Activated CD4-positive, alpha-beta T cell treated with anti-CD3 and anti-CD28 coated beads for 36 hours (primary cell): ENCODE data around the gene WDFY3. TPM values are rescaled to one million over a fixed set of nuclear protein-coding genes. Genes with fewer than 3 reads are reported as not detected.

Experiments used
- ATAC-seq: fragments of 200-7000 bp; cut with Tn5 transposase; one replicate; pipeline ENCODE4 v1.10.0; 2021; ENCODE audit warnings: mild to moderate bottlenecking, moderate library complexity
- CTCF ChIA-PET: fragments of 350-600 bp; sonication (Branson Sonifier 250); formaldehyde crosslinking; loops from one replicate; lab custom pipeline; 2021; ENCODE audit warnings: antibody characterized with exemption; lab: Charles Lee
- POLR2A ChIA-PET: fragments of 350-600 bp; sonication (Branson Sonifier 250); formaldehyde crosslinking; loops from one replicate; lab custom pipeline; 2021; ENCODE audit warnings: antibody characterized with exemption, inconsistent platforms; lab: Charles Lee
- DNase-seq: peaks from one replicate; pipeline ENCODE4 v3.0.0-alpha.2; 2020
- H3K27ac Mint-ChIP-seq: one replicate; pipeline ENCODE4 v1.8.0; 2021; ENCODE audit warnings: mixed read lengths
- H3K27me3 Mint-ChIP-seq: one replicate; pipeline ENCODE4 v1.8.0; 2021; ENCODE audit warnings: mixed read lengths
- H3K36me3 Mint-ChIP-seq: one replicate; pipeline ENCODE4 v1.8.0; 2021; ENCODE audit warnings: low read depth, mixed read lengths
- H3K4me1 Mint-ChIP-seq: one replicate; pipeline ENCODE4 v1.8.0; 2021; ENCODE audit warnings: mixed read lengths
- H3K4me3 Mint-ChIP-seq: one replicate; pipeline ENCODE4 v1.8.0; 2021; ENCODE audit warnings: mild to moderate bottlenecking, moderate library complexity, mixed read lengths
- H3K9me3 Mint-ChIP-seq: one replicate; pipeline ENCODE4 v1.8.0; 2021; ENCODE audit warnings: low read depth, mixed read lengths
- intact Hi-C, 2 experiments: fragments of 100-400 bp; cut with DNase I in 1 of 2; cut with micrococcal nuclease in 1 of 2; formaldehyde crosslinking; loops; one replicate each; pipeline versions ENCODE4 v1.14.2 to v1.15.1; 2022 to 2024; cut with DNase I, micrococcal nuclease
- total RNA-seq, 2 experiments: library from RNA; stranded (reverse); gene quantifications; one replicate each; pipeline ENCODE4 v1.2.3, GENCODE V29; 2021

WDFY3 gene
- total RNA-seq, 2 experiments from 2014 or later: 1.8 to 2.3 TPM

- ChIA-PET CTCF (no interaction called here), POLR2A (no interaction called here)
- H3K4me3 Mint-ChIP-seq: no peak overlapping the region
- intact Hi-C loops: no loop called here
- no peaks in the 10 kb centered on the region for H3K36me3 Mint-ChIP-seq
- no peak overlapping the region for H3K27ac Mint-ChIP-seq
- ATAC-seq (no peak), DNase-seq (no peak)
- H3K27me3 Mint-ChIP-seq: peaks cover 4% of the 10 kb centered on the region
- H3K4me1 Mint-ChIP-seq: no peaks in the 10 kb centered on the region
- peaks cover 10% of the 10 kb centered on the region for H3K9me3 Mint-ChIP-seq
Measured at GRCh38 chr4:84660606-84661005, 305.9 kb downstream of the WDFY3 start.

DNA sequence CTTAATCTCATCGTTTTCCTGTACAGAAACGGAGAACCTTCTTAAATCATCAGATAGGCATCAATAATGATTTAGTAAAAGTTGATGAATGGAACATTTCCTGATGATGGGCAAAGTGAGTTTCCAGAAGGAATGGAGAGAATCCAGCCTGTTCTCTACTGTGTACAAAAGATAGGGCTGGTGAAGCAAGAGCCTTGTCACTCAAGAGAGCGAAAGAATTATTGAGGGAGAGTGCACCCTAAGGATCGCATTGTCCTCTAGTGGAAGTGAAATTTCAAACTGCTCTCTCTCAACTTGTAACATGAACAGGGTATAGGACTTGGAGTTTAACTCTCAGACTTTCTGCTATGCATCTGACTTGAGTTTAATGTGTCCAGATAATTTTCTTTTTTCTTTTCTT is 314.0 kb downstream of the WDFY3 start:
- DNase-seq (no peak), ATAC-seq (no peak)
- no peaks in the 10 kb centered on the region for H3K4me1 Mint-ChIP-seq
- POLR2A ChIA-PET: no interaction called here
- H3K36me3 Mint-ChIP-seq: no peaks in the 10 kb centered on the region
- H3K4me3 Mint-ChIP-seq: no peak overlapping the region
- H3K9me3 Mint-ChIP-seq: peaks cover 8% of the 10 kb centered on the region
- H3K27me3 Mint-ChIP-seq: peaks cover 2% of the 10 kb centered on the region
- intact Hi-C loops: no loop called here
- CTCF ChIA-PET: no interaction called here
- no peak overlapping the region for H3K27ac Mint-ChIP-seq

DNA sequence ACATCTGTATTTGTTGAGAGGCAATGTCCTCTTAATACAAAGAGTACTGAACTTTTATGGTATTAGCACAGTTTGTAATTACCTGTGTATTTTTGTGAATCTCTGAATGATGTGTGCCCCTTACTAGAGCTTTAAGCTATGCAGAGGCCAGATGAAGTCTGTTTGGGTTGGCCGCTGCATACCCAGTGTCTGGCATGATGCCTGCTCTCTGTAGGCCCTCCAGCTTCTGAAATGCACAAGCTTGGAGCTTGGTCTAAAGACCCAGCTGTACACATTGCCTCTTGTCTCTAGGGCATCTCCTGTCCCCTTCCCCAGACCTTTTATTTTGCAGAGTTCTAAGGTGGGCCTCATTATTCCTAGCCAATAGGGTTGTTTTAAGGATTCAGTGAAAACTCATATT is 315.0 kb downstream of the WDFY3 start:
- ChIA-PET POLR2A (no interaction called here), CTCF (no interaction called here)
- intact Hi-C loops: no loop called here
- no peak for ATAC-seq
- Mint-ChIP-seq H3K36me3 (no peaks in the 10 kb centered on the region), H3K4me1 (no peaks in the 10 kb centered on the region), H3K9me3 (peaks cover 2% of the 10 kb centered on the region), H3K27ac (no peak overlapping the region), H3K27me3 (no peaks in the 10 kb centered on the region), H3K4me3 (no peak overlapping the region)
- no peak for DNase-seq

GRCh38 chr4:84648863-84649647 is 317.4 kb downstream of the WDFY3 start:
- ChIA-PET POLR2A (interaction anchor here (0.6 kb wide), 1 partner anchor 8 kb away, joined by 3 read pairs; no protein-coding TSS in a partner anchor), CTCF (no interaction called here)
- Mint-ChIP-seq H3K9me3 (no peaks in the 10 kb centered on the region), H3K4me1 (no peaks in the 10 kb centered on the region), H3K4me3 (no peak overlapping the region), H3K36me3 (no peaks in the 10 kb centered on the region), H3K27me3 (no peaks in the 10 kb centered on the region), H3K27ac (no peak overlapping the region)
- ATAC-seq: no peak
- intact Hi-C loops: no loop called here
- no peak for DNase-seq

DNA sequence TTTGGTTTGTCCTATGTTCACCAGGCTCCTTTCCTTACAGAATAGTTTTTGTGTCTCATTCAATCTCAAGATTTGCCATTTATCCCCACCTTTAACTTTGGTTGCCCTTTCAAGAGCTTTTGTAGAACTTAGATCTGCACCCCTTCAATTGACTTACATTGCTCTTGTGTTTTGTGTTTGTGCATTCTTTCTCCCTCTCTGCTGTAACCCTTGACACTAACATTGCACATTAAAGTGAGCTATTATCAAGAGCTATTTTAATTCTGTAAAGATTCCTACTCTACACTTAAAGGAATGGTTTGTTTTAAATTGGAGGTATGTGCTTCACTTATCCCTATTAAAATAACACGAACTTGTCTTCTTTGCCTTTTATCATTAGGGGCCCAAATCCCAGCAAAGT is 318.3 kb downstream of the WDFY3 start:
- POLR2A ChIA-PET: no interaction called here
- intact Hi-C loops: no loop called here
- no peaks in the 10 kb centered on the region for H3K4me1 Mint-ChIP-seq
- H3K9me3 Mint-ChIP-seq: no peaks in the 10 kb centered on the region
- H3K27ac Mint-ChIP-seq: no peak overlapping the region
- H3K27me3 Mint-ChIP-seq: no peaks in the 10 kb centered on the region
- H3K4me3 Mint-ChIP-seq: no peak overlapping the region
- CTCF ChIA-PET: no interaction called here
- DNase-seq: no peak
- no peaks in the 10 kb centered on the region for H3K36me3 Mint-ChIP-seq
- no peak for ATAC-seq

DNA sequence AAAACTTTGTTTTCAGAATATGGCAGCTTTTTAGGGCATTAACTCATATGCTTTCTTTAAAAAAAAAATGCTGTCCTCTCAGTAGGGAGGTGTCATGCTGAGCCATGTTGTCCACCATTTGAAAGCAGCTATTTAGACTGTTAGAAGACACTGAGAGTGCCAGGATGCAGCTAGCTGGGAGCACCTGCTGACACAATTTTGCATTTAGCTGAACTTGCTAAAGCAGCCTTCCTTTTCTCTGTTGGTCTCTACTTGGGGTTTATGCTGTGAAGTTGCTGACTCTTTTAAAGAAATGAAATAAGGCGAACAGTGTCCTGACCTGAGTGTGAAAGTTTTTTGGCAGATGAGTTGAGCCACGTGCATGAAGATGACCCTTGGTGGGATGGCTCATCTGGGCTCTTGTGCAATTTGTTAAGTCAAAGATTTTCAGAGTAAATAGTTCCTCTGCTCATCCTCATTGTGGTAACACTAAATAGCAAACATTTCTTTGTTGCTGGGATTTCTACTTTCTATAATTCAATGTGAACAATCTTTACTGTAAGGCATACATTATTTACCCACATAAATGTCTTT is 319.1 kb downstream of the WDFY3 start:
- no peaks in the 10 kb centered on the region for H3K36me3 Mint-ChIP-seq
- ChIA-PET POLR2A (no interaction called here), CTCF (no interaction called here)
- ATAC-seq: no peak
- DNase-seq: no peak
- intact Hi-C loops: no loop called here
- no peaks in the 10 kb centered on the region for H3K27me3 Mint-ChIP-seq
- H3K27ac Mint-ChIP-seq: no peak overlapping the region
- no peaks in the 10 kb centered on the region for H3K9me3 Mint-ChIP-seq
- no peak overlapping the region for H3K4me3 Mint-ChIP-seq
- no peaks in the 10 kb centered on the region for H3K4me1 Mint-ChIP-seq

DNA sequence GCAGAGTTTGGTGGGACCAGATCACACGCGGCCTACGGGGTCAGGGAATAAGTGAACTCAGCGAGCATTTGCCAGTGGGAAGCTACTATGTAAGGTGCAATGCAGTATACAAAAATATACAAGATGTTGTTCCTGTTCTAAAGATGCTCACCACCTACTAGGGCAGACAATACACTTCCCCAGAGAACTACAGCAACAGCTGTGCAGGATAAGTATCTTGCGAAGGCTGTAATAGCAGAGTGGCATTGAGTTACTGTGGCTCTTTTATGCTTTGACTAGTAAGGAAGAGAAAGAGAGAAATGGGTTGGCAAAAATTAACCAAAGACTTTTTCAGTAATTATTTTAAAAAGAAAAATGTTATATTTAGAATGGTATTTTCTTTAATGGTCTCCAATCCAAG is 322.4 kb downstream of the WDFY3 start:
- no peak overlapping the region for H3K27ac Mint-ChIP-seq
- ATAC-seq (no peak), DNase-seq (no peak)
- H3K4me1 Mint-ChIP-seq: no peaks in the 10 kb centered on the region
- no peaks in the 10 kb centered on the region for H3K36me3 Mint-ChIP-seq
- H3K4me3 Mint-ChIP-seq: no peak overlapping the region
- ChIA-PET CTCF (interaction anchor here (0.6 kb wide), 1 partner anchor 203 kb away, joined by 4 read pairs; no protein-coding TSS in a partner anchor), POLR2A (no interaction called here)
- intact Hi-C loops: no loop called here
- no peaks in the 10 kb centered on the region for H3K27me3 Mint-ChIP-seq
- no peaks in the 10 kb centered on the region for H3K9me3 Mint-ChIP-seq

DNA sequence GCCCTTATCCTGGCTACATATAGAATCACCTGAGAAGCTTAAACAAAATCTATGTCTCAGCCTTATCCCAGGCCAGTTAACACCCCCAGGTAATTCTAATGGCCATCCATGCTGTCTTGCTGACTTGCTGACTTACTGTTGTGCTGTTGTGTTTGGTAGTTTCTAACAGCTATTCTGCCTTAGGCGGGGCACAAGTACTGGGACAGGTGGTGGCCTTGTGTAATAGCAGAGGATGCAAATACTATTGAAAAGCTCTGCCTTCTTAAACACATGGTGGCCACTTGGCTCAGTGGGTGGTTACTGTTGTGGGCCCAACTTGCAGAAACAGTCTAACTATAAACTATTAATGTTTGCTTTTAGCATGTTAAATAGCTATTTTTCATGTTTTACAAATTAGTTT is 327.3 kb downstream of the WDFY3 start:
- intact Hi-C loops: no loop called here

DNA sequence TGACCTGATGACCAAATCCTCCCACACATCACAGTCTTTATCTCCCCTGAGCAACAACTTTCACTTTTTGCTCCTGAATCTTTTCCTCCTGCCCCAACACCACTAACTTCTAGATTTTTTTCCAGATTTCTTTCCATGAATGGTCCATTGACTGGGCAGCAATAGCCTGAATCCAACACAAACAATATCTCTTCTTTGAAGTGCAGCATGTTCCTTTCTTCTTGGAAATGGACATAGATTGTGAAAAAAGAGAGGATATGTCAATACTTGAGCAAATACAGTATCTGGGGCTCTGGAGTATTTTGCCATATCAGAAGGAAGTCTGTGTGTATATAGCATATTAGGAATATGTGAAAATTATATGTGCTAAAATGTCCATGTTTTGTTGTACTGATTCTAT is 328.4 kb downstream of the WDFY3 start:
- ATAC-seq (no peak), DNase-seq (no peak)
- CTCF ChIA-PET: no interaction called here
- H3K4me1 Mint-ChIP-seq: no peaks in the 10 kb centered on the region
- peaks cover 3% of the 10 kb centered on the region for H3K9me3 Mint-ChIP-seq
- no peak overlapping the region for H3K4me3 Mint-ChIP-seq
- H3K27ac Mint-ChIP-seq: no peak overlapping the region
- POLR2A ChIA-PET: no interaction called here
- no peaks in the 10 kb centered on the region for H3K27me3 Mint-ChIP-seq
- H3K36me3 Mint-ChIP-seq: peaks cover 2% of the 10 kb centered on the region
- intact Hi-C loops: no loop called here

More for the DNA sequence above, 327.3 kb downstream of the WDFY3 start:
- peaks cover 2% of the 10 kb centered on the region for H3K36me3 Mint-ChIP-seq
- peaks cover 3% of the 10 kb centered on the region for H3K9me3 Mint-ChIP-seq
- CTCF ChIA-PET: interaction anchor here (0.6 to 1.8 kb wide), 2 partner anchors 15 to 112 kb away, joined by 3 to 4 read pairs; no protein-coding TSS in a partner anchor
- POLR2A ChIA-PET: no interaction called here
- H3K4me3 Mint-ChIP-seq: no peak overlapping the region
- no peak overlapping the region for H3K27ac Mint-ChIP-seq
- ATAC-seq (no peak), DNase-seq (no peak)
- no peaks in the 10 kb centered on the region for H3K4me1 Mint-ChIP-seq
- H3K27me3 Mint-ChIP-seq: no peaks in the 10 kb centered on the region

DNA sequence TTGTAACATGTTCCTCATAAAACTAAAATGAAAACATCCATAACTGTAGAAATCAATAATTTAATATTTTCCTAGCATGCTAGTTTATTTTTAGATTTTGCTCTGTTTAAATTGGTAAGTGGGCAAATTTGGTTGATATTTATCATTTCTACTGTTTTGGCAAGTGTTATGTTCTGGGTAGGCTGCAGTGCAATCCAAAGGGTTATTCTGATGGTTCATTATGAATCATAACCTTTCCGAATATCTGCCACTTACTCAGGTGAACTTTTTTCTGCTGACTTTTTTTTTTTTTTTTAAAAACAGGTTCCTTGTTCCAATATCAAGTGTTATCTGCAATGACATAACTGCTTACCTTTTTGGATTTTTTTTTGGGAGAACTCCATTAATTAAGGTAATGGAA is 331.5 kb downstream of the WDFY3 start:
- POLR2A ChIA-PET: no interaction called here
- Mint-ChIP-seq H3K9me3 (peaks cover 3% of the 10 kb centered on the region), H3K4me1 (no peaks in the 10 kb centered on the region), H3K36me3 (peaks cover 2% of the 10 kb centered on the region), H3K4me3 (no peak overlapping the region), H3K27me3 (no peaks in the 10 kb centered on the region), H3K27ac (no peak overlapping the region)
- intact Hi-C loops: no loop called here
- DNase-seq (no peak), ATAC-seq (no peak)
- CTCF ChIA-PET: interaction anchor here (0.6 kb wide), 1 partner anchor 200 kb away, joined by 3 read pairs; no protein-coding TSS in a partner anchor

GRCh38 chr4:84632092-84632491 is 334.4 kb downstream of the WDFY3 start:
- CTCF ChIA-PET: no interaction called here
- intact Hi-C loops: no loop called here
- no peak overlapping the region for H3K4me3 Mint-ChIP-seq
- H3K27ac Mint-ChIP-seq: no peak overlapping the region
- POLR2A ChIA-PET: no interaction called here
- no peaks in the 10 kb centered on the region for H3K4me1 Mint-ChIP-seq
- DNase-seq (no peak), ATAC-seq (no peak)
- H3K27me3 Mint-ChIP-seq: no peaks in the 10 kb centered on the region
- H3K9me3 Mint-ChIP-seq: peaks cover 3% of the 10 kb centered on the region
- H3K36me3 Mint-ChIP-seq: peaks cover 2% of the 10 kb centered on the region

- ChIA-PET POLR2A (no interaction called here), CTCF (no interaction called here)
- ATAC-seq (no peak), DNase-seq (no peak)
- H3K27ac Mint-ChIP-seq: no peak overlapping the region
- H3K9me3 Mint-ChIP-seq: peaks cover 3% of the 10 kb centered on the region
- no peaks in the 10 kb centered on the region for H3K27me3 Mint-ChIP-seq
- intact Hi-C loops: no loop called here
- no peak overlapping the region for H3K4me3 Mint-ChIP-seq
- no peaks in the 10 kb centered on the region for H3K4me1 Mint-ChIP-seq
- H3K36me3 Mint-ChIP-seq: peaks cover 2% of the 10 kb centered on the region
Measured at GRCh38 chr4:84631573-84631972, 334.9 kb downstream of the WDFY3 start.
